H9 (cell line): Measurements from ENCODE around the gene RELL1. TPM values are rescaled to one million over a fixed set of nuclear protein-coding genes. Genes with fewer than 3 reads are reported as not detected.

Experiments used
- DNase-seq: peaks from one replicate; pipeline ENCODE4 v3.0.0-alpha.2; 2017
- H2AFZ ChIP-seq: one replicate; pipeline ENCODE4 v1.6.1; 2013; ENCODE audit warnings: mild to moderate bottlenecking, low read length, control low read depth, moderate library complexity
- H2AK5ac ChIP-seq: 2 replicates; pipeline ENCODE4 v1.6.1; 2013; ENCODE audit warnings: low read length, control low read depth, mixed read lengths; ENCODE audit not compliant: insufficient read length
- H2BK120ac ChIP-seq: one replicate; pipeline ENCODE4 v1.6.1; 2013; ENCODE audit warnings: low read depth, mild to moderate bottlenecking, low read length, control low read depth, inconsistent platforms; ENCODE audit not compliant: poor library complexity, severe bottlenecking
- H2BK12ac ChIP-seq: 2 replicates; pipeline ENCODE4 v1.6.1; 2013; ENCODE audit warnings: low read length, control low read depth, mixed read lengths, low read depth; ENCODE audit not compliant: insufficient read length
- H2BK15ac ChIP-seq: 2 replicates; pipeline ENCODE4 v1.6.1; 2013; ENCODE audit warnings: low read depth, low read length, control low read depth
- H2BK20ac ChIP-seq: one replicate; pipeline ENCODE4 v1.6.1; 2013; ENCODE audit warnings: low read depth, mild to moderate bottlenecking, low read length, control low read depth, inconsistent platforms; ENCODE audit not compliant: poor library complexity, severe bottlenecking
- H2BK5ac ChIP-seq: 2 replicates; pipeline ENCODE4 v1.6.1; 2013; ENCODE audit warnings: low read length, control low read depth, mixed read lengths; ENCODE audit not compliant: insufficient read length
- H3K14ac ChIP-seq: 2 replicates; pipeline ENCODE4 v1.6.1; 2013; ENCODE audit warnings: low read length, control low read depth; ENCODE audit not compliant: insufficient read depth
- H3K18ac ChIP-seq: 2 replicates; pipeline ENCODE4 v1.6.1; 2013; ENCODE audit warnings: low read depth, mild to moderate bottlenecking, mixed read lengths, low read length, control low read depth; ENCODE audit not compliant: insufficient read length
- H3K23ac ChIP-seq: 2 replicates; pipeline ENCODE4 v1.6.1; 2013; ENCODE audit warnings: low read length, control low read depth, mixed read lengths, low read depth; ENCODE audit not compliant: insufficient read length
- H3K23me2 ChIP-seq: 2 replicates; pipeline ENCODE4 v1.6.1; 2013; ENCODE audit warnings: low read depth, mild to moderate bottlenecking, mixed read lengths, low read length, control low read depth; ENCODE audit not compliant: insufficient read length, poor library complexity, severe bottlenecking
- H3K27ac ChIP-seq: 2 replicates; pipeline ENCODE4 v1.5.1; 2013; ENCODE audit warnings: low read length, control low read depth, mixed read lengths, low read depth; ENCODE audit not compliant: insufficient read length
- H3K27me3 ChIP-seq: 2 replicates; pipeline ENCODE4 v1.6.1; 2013; ENCODE audit warnings: low read length, control low read depth, inconsistent platforms; ENCODE audit not compliant: insufficient read depth
- H3K4ac ChIP-seq: 2 replicates; pipeline ENCODE4 v1.6.1; 2013; ENCODE audit warnings: low read depth, mild to moderate bottlenecking, control low read depth, inconsistent platforms, low read length, moderate library complexity
- H3K4me1 ChIP-seq: 2 replicates; pipeline ENCODE4 v1.6.1; 2013; ENCODE audit warnings: low read length, control low read depth, inconsistent platforms; ENCODE audit not compliant: insufficient read depth
- H3K4me2 ChIP-seq: 2 replicates; pipeline ENCODE4 v1.6.1; 2013; ENCODE audit warnings: low read length, control low read depth, mixed read lengths; ENCODE audit not compliant: insufficient read length, insufficient read depth
- H3K56ac ChIP-seq: 2 replicates; pipeline ENCODE4 v1.6.1; 2013; ENCODE audit warnings: low read depth, mild to moderate bottlenecking, mixed read lengths, low read length, control low read depth; ENCODE audit not compliant: insufficient read length
- H3K79me1 ChIP-seq: 2 replicates; pipeline ENCODE4 v1.6.1; 2013; ENCODE audit warnings: low read depth, mild to moderate bottlenecking, moderate library complexity, low read length, control low read depth, inconsistent platforms; ENCODE audit not compliant: insufficient read depth, poor library complexity, severe bottlenecking
- H3K79me2 ChIP-seq: 2 replicates; pipeline ENCODE4 v1.6.1; 2013; ENCODE audit warnings: low read length, control low read depth, inconsistent platforms; ENCODE audit not compliant: insufficient read depth
- H3K9ac ChIP-seq: 2 replicates; pipeline ENCODE4 v1.6.1; 2013; ENCODE audit warnings: low read length, control low read depth, mixed read lengths; ENCODE audit not compliant: insufficient read length; ENCODE audit errors: extremely low read depth
- H3K9me3 ChIP-seq: one replicate; pipeline ENCODE4 v1.6.1; 2013; ENCODE audit warnings: low read depth, low read length, inconsistent platforms; ENCODE audit not compliant: control insufficient read depth
- H3T11ph ChIP-seq: one replicate; pipeline ENCODE4 v1.6.1; 2013; ENCODE audit warnings: mild to moderate bottlenecking, low read length, control low read depth, inconsistent platforms
- H4K20me1 ChIP-seq: one replicate; pipeline ENCODE4 v1.6.1; 2013; ENCODE audit not compliant: control insufficient read depth, insufficient read length, insufficient read depth
- H4K5ac ChIP-seq: 2 replicates; pipeline ENCODE4 v1.6.1; 2013; ENCODE audit warnings: low read depth, mild to moderate bottlenecking, mixed read lengths, low read length, control low read depth; ENCODE audit not compliant: insufficient read length
- H4K8ac ChIP-seq: replicated peaks from 2 replicates; pipeline ENCODE4 v1.6.1; 2013; ENCODE audit warnings: low read length, control low read depth, mixed read lengths, low read depth; ENCODE audit not compliant: insufficient read length
- H4K91ac ChIP-seq: 2 replicates; pipeline ENCODE4 v1.6.1; 2013; ENCODE audit warnings: low read depth, mild to moderate bottlenecking, moderate library complexity, mixed read lengths, low read length, control low read depth; ENCODE audit not compliant: insufficient read length
- H3K27ac Mint-ChIP-seq, 3 experiments: 2 replicates in 2 of 3; 3 replicates in 1 of 3; pipeline ENCODE4 v1.8.0; 2020 to 2021; ENCODE audit warnings: mixed read lengths in 3 of 3, mild to moderate bottlenecking in 1 of 3, moderate library complexity in 1 of 3
- H3K27me3 Mint-ChIP-seq: 2 replicates; pipeline ENCODE4 v1.8.0; 2021; ENCODE audit warnings: low read depth, mild to moderate bottlenecking, moderate library complexity, mixed read lengths
- H3K36me3 Mint-ChIP-seq, 3 experiments: 2 replicates in 2 of 3; 3 replicates in 1 of 3; pipeline ENCODE4 v1.8.0; 2020 to 2021; ENCODE audit warnings: low read depth in 3 of 3, mixed read lengths in 3 of 3; ENCODE audit not compliant: insufficient read depth in 1 of 3
- H3K4me1 Mint-ChIP-seq, 2 experiments: 2 replicates each; pipeline ENCODE4 v1.8.0; 2020; ENCODE audit warnings: mixed read lengths in 2 of 2
- H3K4me3 Mint-ChIP-seq, 2 experiments: 2 replicates in 1 of 2; 3 replicates in 1 of 2; pipeline ENCODE4 v1.8.0; 2020 to 2021; ENCODE audit warnings: mild to moderate bottlenecking in 2 of 2, mixed read lengths in 2 of 2, moderate library complexity in 1 of 2
- H3K9me3 Mint-ChIP-seq, 2 experiments: 2 replicates in 1 of 2; 3 replicates in 1 of 2; pipeline ENCODE4 v1.8.0; 2020; ENCODE audit warnings: mild to moderate bottlenecking in 2 of 2, mixed read lengths in 2 of 2, moderate library complexity in 1 of 2
- WGBS: extraction: QIAGEN DNeasy Blood & Tissue Kit; methylation state at CpG from one replicate; pipeline ENCODE4 v1.1.7; 2013; ENCODE audit warnings: missing lambda C conversion rate, low lambda C conversion rate, mixed read lengths; ENCODE audit not compliant: insufficient read length; ENCODE audit errors: extremely low coverage; 5-methylcytosine and 5-hydroxymethylcytosine counted together
- total RNA-seq: library from RNA; stranded (reverse); gene quantifications from 2 replicates; pipeline ENCODE4 v1.2.1, GENCODE V29; 2021
- TF ChIP-seq, protein P1 (sequence below): fragments of 200-600 bp; sonication (generic); conservative IDR thresholded peaks from 3 replicates; pipeline ENCODE4 v1.8.0; 2021; ENCODE audit warnings: antibody characterized with exemption, mild to moderate bottlenecking

RELL1 gene
- total RNA-seq, 1 experiment from 2014 or later: 10.8 TPM

GRCh38 chr4:37623125-37623524 lies 63.1 kb downstream of the RELL1 start:
- no CpG with 5 or more reads among the region's 4 CpGs for WGBS
- no peak overlapping the region for H4K5ac ChIP-seq
- no peak overlapping the region for H2AK5ac ChIP-seq
- no peak overlapping the region for H3K27ac ChIP-seq
- H2AFZ ChIP-seq: no peak overlapping the region
- H3K79me1 ChIP-seq: no peaks in the 10 kb centered on the region
- Mint-ChIP-seq H3K9me3 (no peaks in the 10 kb centered on the region), H3K4me1 (peaks cover 7 to 10% of the 10 kb centered on the region in 2 experiments; a peak in 3 of 4 replicates), H3K27me3 (no peaks in the 10 kb centered on the region), H3K36me3 (peaks cover 0 to 3% (median 2%) of the 10 kb centered on the region in 3 experiments; a peak in 3 of 7 replicates), H3K27ac (no peak overlapping the region), H3K4me3 (no peak overlapping the region)
- no peak overlapping the region for H3K14ac ChIP-seq
- H3K18ac ChIP-seq: no peak overlapping the region
- H4K20me1 ChIP-seq: no peaks in the 10 kb centered on the region
- H2BK20ac ChIP-seq: no peak overlapping the region
- DNase-seq: no peak
- no peaks in the 10 kb centered on the region for H3K79me2 ChIP-seq
- H3K4me1 ChIP-seq: no peaks in the 10 kb centered on the region; the same call in 1 of the 2 replicates
- no peak overlapping the region for H2BK12ac ChIP-seq
- H2BK15ac ChIP-seq: no peak overlapping the region
- H3K9ac ChIP-seq: no peak overlapping the region
- no peak overlapping the region for H2BK120ac ChIP-seq
- H3K4me2 ChIP-seq: no peak overlapping the region
- no peaks in the 10 kb centered on the region for H3K9me3 ChIP-seq
- H3K56ac ChIP-seq: no peak overlapping the region
- H4K8ac ChIP-seq: no peak overlapping the region
- no peak overlapping the region for H3T11ph ChIP-seq
- H3K23me2 ChIP-seq: no peaks in the 10 kb centered on the region
- no peaks in the 10 kb centered on the region for H3K27me3 ChIP-seq
- H2BK5ac ChIP-seq: no peak overlapping the region
- TF ChIP-seq, protein P1, sequence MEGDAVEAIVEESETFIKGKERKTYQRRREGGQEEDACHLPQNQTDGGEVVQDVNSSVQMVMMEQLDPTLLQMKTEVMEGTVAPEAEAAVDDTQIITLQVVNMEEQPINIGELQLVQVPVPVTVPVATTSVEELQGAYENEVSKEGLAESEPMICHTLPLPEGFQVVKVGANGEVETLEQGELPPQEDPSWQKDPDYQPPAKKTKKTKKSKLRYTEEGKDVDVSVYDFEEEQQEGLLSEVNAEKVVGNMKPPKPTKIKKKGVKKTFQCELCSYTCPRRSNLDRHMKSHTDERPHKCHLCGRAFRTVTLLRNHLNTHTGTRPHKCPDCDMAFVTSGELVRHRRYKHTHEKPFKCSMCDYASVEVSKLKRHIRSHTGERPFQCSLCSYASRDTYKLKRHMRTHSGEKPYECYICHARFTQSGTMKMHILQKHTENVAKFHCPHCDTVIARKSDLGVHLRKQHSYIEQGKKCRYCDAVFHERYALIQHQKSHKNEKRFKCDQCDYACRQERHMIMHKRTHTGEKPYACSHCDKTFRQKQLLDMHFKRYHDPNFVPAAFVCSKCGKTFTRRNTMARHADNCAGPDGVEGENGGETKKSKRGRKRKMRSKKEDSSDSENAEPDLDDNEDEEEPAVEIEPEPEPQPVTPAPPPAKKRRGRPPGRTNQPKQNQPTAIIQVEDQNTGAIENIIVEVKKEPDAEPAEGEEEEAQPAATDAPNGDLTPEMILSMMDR: no peak
- no peak overlapping the region for H3K23ac ChIP-seq
- H4K91ac ChIP-seq: no peak overlapping the region
- H3K4ac ChIP-seq: no peak overlapping the region
